GM21390 (cell line): ENCODE measurements around the gene PAFAH1B1.
"Not testable (repeated sequence)": the region's sequence is repeated elsewhere in the genome, so short reads cannot be mapped to it uniquely, and the experiment has no call there.

ENCODE experiments used
- ATAC-seq: cut with Tn5 transposase; IDR thresholded peaks from one replicate; pipeline ENCODE4 v1.9.1; 2021; ENCODE audit not compliant: unreplicated experiment

Gene PAFAH1B1

DNA sequence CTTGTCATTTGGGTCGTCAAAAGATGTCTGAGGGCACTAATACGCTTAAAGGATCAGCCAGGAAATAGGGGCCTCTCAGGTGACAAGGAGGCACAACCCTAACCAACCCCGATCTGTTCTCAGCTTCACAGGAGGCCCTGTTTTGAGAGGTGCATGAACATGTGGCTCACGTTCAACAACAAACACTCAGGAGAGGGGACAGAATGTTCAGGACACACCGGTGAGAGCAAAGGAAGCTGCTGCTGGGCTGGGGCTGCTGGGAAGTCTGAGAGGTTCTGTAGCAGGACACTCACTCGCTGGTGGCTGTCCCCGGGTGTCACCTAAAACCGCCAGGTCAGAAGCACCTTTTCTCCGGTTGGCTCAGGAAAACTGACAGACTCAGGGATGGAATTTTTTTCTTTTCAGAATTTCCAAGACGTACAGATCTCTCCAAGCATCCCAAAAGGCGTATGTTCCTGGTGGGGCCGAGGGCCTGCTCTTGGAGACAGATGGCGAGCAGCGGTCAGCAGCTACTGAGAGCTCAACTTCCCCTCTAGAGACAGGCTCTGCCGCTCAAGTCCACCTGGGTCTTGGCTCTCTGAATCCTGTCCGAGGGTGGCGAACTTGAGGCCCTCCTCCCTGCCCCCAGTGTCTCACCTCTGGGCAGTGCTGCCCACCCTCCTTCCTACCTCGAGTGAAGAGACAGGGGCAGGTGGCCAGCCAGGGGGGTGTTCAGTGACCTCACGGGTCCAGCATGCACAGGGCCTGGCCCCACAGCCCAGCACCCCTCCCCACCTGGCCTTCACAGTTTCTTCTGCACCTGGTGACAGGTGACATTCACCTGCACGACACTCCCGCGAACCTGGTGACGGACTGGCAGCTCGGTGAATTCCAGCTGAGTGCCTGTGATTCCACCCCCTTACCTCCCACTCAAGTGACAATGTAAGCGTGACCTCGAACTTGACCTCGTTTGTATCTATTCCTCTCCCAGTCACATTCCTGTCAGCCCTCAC is 95.2 kb downstream of the PAFAH1B1 start:
- ATAC-seq, result no peak

GRCh38 chr17:2689411-2690164 is 96.1 kb downstream of the PAFAH1B1 start:
- no peak for ATAC-seq

GRCh38 chr17:2690165-2691068 is 97.0 kb downstream of the PAFAH1B1 start:
- no peak for ATAC-seq

- no peak for ATAC-seq
Measured at GRCh38 chr17:2691069-2691871, 97.8 kb downstream of the PAFAH1B1 start.

GRCh38 chr17:2691965-2692780 is 98.7 kb downstream of the PAFAH1B1 start:
- no peak for ATAC-seq

GRCh38 chr17:2692781-2693135 is 99.3 kb downstream of the PAFAH1B1 start:
- no peak for ATAC-seq

GRCh38 chr17:2693561-2694380 is 100.3 kb downstream of the PAFAH1B1 start:
- ATAC-seq, result no peak

GRCh38 chr17:2694381-2695242 is 101.2 kb downstream of the PAFAH1B1 start:
- no peak for ATAC-seq

GRCh38 chr17:2695243-2695960 is 101.9 kb downstream of the PAFAH1B1 start:
- no peak for ATAC-seq

DNA sequence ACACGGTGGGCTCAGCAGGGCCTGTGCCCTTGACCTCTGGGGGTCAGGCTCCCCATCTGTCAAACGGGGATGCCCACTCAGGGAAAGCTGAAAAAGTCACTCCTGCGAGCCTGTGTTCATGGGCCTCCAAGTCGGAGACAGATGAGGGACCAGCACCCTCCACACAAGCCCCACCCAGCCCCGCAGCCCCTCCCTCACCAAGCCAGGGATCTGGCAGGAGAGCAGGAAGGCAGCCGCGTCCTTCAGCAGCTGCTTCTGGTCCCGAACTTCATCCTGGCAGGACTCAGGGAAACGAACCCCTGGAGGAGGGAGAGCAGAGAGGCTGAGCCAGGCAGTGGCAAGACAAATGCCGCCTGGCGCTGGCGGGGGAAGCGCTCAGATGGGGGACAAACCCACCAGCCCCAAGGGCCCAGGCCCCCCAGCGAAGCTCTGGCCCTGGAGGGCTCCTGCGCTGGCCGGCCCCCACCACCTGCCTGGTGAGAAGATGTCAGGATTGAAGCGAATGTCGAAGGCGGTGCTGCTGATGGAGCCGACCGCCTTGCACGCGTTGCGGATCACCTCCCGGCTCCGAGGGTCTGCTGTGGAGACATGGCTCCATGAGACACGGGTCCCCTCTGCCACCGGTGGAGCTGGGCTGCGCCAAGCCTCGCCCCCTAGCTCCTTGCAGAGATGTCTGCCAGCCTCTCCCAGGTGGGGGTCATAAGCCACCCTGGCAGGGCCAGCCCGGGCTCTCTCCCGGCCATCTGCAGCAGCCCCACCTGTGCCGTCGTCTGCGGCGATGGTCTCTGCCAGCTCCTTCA is 102.7 kb downstream of the PAFAH1B1 start:
- ATAC-seq, result no peak

GRCh38 chr17:2697611-2698162 is 104.2 kb downstream of the PAFAH1B1 start:
- no peak for ATAC-seq

DNA sequence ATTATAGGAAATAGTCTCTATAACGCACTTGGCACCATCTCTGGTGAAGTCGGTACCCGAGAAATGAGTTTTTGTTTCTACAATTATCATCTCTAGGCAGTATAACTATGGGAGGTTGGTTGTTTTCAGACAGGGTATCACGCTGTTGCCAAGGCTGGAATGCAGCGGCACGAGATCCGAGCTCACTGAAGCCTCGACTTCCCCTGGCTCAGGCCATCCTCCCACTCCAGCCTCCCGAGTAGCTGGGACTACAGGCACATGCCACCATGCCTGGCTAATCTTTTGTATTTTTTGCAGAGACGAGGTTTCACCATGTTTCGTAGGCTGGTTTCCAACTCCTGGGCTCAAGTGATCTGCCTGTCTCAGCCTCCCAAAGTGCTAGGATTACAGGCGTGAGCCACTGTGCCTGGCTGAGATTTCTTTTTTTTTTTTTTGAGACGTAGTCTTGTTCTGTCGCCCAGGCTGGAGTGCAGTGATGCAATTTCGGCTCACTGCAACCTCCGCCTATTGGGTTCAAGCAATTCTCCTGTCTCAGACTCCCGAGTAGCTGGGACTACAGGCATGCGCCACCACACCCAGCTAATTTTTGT is 105.9 kb downstream of the PAFAH1B1 start:
- ATAC-seq, result not testable (repeated sequence)

GRCh38 chr17:2700030-2700490 is 106.6 kb downstream of the PAFAH1B1 start:
- no peak for ATAC-seq

DNA sequence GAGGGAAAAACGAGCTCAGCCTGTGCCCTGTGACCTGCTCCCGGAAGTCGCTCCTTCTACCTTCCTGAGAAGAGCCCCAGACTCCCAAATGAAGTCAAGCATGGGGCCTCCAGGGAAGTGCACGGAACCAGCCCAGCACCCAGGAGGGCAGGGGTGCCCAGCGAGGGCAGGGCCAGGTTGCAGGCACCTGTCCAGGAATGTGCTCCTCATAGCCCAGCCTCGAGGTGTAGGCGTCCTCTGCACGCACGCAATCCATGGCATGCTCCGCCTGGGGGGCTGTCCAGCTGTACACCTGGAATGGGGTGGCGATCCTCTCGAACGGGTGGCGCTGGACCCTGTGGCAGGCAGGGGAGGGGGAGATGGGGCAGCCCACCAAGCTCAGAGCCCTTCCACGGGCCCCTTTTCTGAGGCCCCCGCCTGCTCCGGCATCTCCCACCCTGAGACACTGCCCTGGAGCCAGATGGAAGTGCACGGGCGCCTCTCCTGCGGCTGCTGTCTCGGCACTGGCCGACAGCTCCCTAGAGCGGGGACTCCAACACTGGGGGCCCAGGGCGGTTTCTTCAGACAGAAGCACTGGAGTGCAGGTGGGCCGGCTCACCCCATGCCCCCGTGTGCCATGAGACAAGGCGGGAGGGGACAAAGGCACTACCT is 107.2 kb downstream of the PAFAH1B1 start:
- ATAC-seq, result no peak
